Activated CD4-positive, alpha-beta T cell treated with anti-CD3 and anti-CD28 coated beads, Interleukin-2, amount 50 U/mL, for 4 hours (primary cell): Measurements from ENCODE around the gene LGALS7B.
"Not testable (repeated sequence)": the region's sequence is repeated elsewhere in the genome, so short reads cannot be mapped to it uniquely, and the experiment has no call there.

ENCODE experiments used
- DNase-seq, 2 experiments: peaks; one replicate each; pipeline ENCODE4 v3.0.0-alpha.2; 2020

LGALS7B gene

GRCh38 chr19:38825936-38826335 is 36.9 kb downstream of the LGALS7B start:
- not testable (repeated sequence) for DNase-seq

GRCh38 chr19:38826856-38827551 is 38.0 kb downstream of the LGALS7B start:
- no peak for DNase-seq

- not testable (repeated sequence) for DNase-seq
Measured at GRCh38 chr19:38829203-38829602, 40.2 kb downstream of the LGALS7B start.

GRCh38 chr19:38830039-38830733 is 41.2 kb downstream of the LGALS7B start:
- DNase-seq, result no peak

GRCh38 chr19:38831142-38831605 is 42.2 kb downstream of the LGALS7B start:
- DNase-seq, result no peak

GRCh38 chr19:38833092-38833425 is 44.1 kb downstream of the LGALS7B start:
- DNase-seq, result no peak

- DNase-seq, result no peak
Measured at GRCh38 chr19:38834104-38834490, 45.1 kb downstream of the LGALS7B start.

- DNase-seq, result no peak
Measured at GRCh38 chr19:38834590-38834989, 45.6 kb downstream of the LGALS7B start.

- DNase-seq, result no peak
Measured at GRCh38 chr19:38836159-38836982, 47.4 kb downstream of the LGALS7B start.

GRCh38 chr19:38836983-38837626 is 48.1 kb downstream of the LGALS7B start:
- DNase-seq, result no peak

GRCh38 chr19:38837656-38838121 is 48.7 kb downstream of the LGALS7B start:
- DNase-seq, result no peak

GRCh38 chr19:38838208-38838985 is 49.4 kb downstream of the LGALS7B start:
- peak; percentile 60 to 65 for DNase-seq

- no peak for DNase-seq
Measured at GRCh38 chr19:38838986-38839761, 50.2 kb downstream of the LGALS7B start.

- no peak for DNase-seq
Measured at GRCh38 chr19:38839816-38840582, 51.0 kb downstream of the LGALS7B start.

GRCh38 chr19:38840583-38840968 is 51.6 kb downstream of the LGALS7B start:
- no peak for DNase-seq
